ENCODE data around the gene TMEM170B. TPM values are rescaled to one million over a fixed set of nuclear protein-coding genes. Genes with fewer than 3 reads are reported as not detected.
A peak's percentile ranks its signal among the peaks of the same experiment; 100 is the strongest.

TMEM170B gene
- total RNA-seq, 2 donors from 2014 or later, result 0.69 TPM

DNA sequence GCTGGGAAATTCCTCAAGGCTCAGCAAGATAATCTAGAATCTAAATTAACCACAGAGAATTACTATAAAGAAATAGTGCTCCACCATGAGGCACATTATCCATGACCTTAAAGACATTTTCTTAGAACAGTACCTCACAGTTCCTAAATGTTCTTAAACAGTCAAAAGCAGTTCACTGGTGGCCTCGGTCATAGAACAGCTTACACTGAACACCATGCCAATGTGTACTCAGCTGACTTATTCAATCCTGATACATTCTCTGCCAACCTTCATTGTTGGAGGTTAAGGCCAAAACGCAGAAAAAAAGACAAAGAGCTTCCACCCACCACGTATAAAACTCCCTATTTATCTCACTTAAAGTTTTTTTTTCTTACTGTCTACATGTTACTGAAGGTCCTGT lies 21.8 kb upstream of the TMEM170B start:
- no peaks in the 10 kb centered on the region for H3K9me3 Mint-ChIP-seq

DNA sequence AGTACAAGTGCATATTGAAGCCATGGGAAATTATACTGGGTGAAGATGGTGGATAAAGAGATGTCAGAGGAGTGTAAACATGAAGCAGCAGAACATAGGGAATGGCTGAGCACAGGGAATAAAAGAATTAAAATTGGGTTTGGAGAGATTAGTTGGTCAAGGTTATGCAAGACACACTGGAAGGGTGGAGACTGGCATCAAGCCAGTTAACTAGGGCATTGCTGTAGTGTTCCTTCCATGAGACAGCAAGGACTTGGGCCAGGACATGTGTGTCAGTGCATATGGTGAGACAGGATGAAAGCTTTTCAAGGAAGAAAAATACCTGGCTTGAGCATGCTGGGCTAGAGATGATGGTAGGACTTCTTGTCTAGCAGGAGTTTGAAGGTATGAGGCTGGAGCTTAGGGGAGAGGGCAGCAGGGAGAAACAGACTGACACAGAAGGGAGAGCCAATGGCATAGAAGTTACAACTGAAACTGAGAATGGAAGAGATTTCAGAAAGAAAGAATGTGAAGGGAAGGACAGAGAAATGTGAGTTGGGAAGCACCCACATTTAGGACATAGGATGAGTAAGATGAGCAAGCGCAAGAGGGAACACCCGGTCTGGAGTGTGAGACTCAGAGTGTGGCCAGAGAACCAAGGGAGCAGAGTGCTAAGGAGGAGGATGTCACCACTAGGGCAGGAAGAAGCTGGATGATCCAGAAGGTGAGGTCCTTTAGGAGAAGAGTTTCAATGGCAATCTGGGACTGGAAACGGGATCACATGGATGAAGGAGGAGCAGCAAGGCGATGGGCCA lies 14.5 kb upstream of the TMEM170B start:
- no peaks in the 10 kb centered on the region for H3K27me3 Mint-ChIP-seq
- no peak for ATAC-seq (replicated peaks)
- no peaks in the 10 kb centered on the region for H3K9me3 Mint-ChIP-seq
- H3K36me3 Mint-ChIP-seq (ENCODE audit: low read depth), result no peaks in the 10 kb centered on the region
- H3K4me1 Mint-ChIP-seq, result no peaks in the 10 kb centered on the region
- H3K27ac Mint-ChIP-seq, result no peak overlapping the region
- H3K4me3 Mint-ChIP-seq, result no peak overlapping the region

More for the DNA sequence above, 21.8 kb upstream of the TMEM170B start:
- Mint-ChIP-seq H3K36me3 (ENCODE audit: low read depth) (no peaks in the 10 kb centered on the region), H3K27me3 (peaks cover 10% of the 10 kb centered on the region), H3K4me3 (no peak overlapping the region), H3K4me1 (no peaks in the 10 kb centered on the region), H3K27ac (no peak overlapping the region)
- no peak for ATAC-seq (replicated peaks)

DNA sequence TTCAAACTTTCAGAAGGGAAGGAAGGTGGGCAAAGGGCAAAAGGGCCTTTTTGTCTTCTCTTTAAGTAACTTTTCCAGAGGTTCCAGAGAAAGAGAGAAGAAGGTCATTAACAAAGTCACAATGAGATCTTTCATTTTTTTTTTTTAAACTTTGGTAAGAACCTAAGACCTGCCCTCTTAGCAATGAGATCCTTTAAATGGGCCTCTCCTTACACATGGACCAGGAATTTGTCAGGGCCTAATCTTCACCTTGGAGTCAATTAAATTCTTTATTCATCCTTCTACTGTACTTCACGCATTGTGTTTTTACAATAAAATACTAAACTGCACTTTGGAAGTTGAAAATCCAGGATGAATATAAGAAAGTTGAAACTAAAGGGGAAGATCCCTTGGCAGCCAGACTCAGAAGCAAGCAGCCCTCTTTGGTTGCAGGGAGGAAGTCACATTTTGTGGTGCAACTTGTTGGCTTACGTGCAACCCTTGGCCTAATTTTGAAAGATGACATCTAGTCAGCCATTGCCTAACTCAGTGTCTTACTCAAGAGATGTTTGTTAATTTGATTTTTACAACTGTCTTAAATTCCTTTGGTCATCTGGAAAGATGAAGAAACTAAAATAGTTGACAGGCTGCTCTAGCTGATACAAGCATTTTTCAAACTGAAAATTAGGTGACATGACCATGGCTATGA lies 11.9 kb upstream of the TMEM170B start:
- no peak for ATAC-seq (replicated peaks)
- Mint-ChIP-seq H3K36me3 (ENCODE audit: low read depth) (no peaks in the 10 kb centered on the region), H3K27ac (no peak overlapping the region), H3K27me3 (no peaks in the 10 kb centered on the region), H3K9me3 (no peaks in the 10 kb centered on the region), H3K4me1 (no peaks in the 10 kb centered on the region), H3K4me3 (no peak overlapping the region)

DNA sequence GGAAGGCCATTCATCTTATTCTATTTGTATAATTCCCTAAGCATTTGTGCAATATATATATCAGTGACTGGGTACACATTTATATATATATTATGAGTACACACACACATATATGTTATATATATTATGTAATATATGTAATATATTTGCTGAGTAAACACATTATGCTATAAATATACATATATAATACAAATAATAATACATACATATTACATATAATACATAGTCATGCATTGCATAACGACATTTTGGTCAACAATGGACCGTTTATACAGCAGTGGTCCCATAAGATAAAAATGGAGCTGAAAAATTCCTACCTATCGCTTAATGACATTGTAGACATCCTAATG lies 11.4 kb upstream of the TMEM170B start:
- Mint-ChIP-seq H3K27ac (no peak overlapping the region), H3K27me3 (peaks cover under 1% of the 10 kb centered on the region), H3K4me3 (no peak overlapping the region), H3K9me3 (no peaks in the 10 kb centered on the region), H3K4me1 (no peaks in the 10 kb centered on the region), H3K36me3 (ENCODE audit: low read depth) (no peaks in the 10 kb centered on the region)
- no peak for ATAC-seq (replicated peaks)

DNA sequence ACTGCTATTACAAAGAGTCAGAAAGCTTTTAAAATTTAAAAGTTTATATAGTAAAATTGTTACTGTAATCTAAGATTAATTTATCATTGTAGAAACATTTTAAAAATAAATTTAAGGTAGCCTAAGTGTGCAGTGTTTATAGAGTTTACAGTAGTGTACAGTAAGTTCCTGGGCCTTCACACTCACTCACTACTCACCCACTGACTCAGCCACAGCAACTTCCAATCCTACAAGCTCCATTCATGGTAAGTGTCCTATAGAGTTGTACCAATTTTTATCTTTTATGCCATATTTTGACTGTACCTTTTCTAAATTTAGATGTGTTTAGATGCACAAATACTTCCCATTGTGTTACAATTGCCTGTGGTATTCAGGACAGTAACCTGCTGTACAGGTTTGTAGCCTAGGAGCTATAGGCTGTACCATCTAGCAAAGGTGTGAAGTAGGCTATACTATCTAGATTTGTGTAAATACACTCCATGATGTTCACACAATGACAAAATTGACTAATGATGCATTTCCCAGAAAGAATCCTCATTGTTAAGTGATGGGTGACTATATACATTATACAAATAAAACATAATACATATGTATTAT lies 10.2 kb upstream of the TMEM170B start:
- Mint-ChIP-seq H3K9me3 (no peaks in the 10 kb centered on the region), H3K36me3 (ENCODE audit: low read depth) (no peaks in the 10 kb centered on the region), H3K4me3 (no peak overlapping the region), H3K27me3 (peaks cover 3% of the 10 kb centered on the region), H3K4me1 (no peaks in the 10 kb centered on the region), H3K27ac (no peak overlapping the region)
- ATAC-seq (replicated peaks), result no peak

DNA sequence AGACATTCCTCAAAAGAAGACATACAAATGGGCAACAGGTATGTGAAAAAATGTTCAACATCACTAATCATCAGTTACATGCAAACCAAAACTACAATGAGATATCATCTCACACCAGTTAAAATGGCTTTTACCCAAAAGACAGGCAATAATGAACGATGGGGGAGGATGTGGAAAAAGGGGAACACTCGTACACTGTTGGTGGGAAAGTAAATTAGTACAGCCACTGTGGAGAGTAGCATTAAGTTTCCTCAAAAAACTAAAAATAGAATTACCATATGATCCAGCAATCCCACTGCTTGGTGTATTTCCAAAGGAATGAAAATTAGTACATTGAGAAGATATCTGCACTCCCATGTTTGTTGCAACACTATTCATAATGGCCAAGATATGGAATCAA lies 8.6 kb upstream of the TMEM170B start:
- no peak overlapping the region for H3K4me3 Mint-ChIP-seq
- H3K27ac Mint-ChIP-seq, result no peak overlapping the region
- no peaks in the 10 kb centered on the region for H3K36me3 Mint-ChIP-seq (ENCODE audit: low read depth)
- H3K27me3 Mint-ChIP-seq, result peaks cover 3% of the 10 kb centered on the region
- H3K9me3 Mint-ChIP-seq, result no peaks in the 10 kb centered on the region
- no peaks in the 10 kb centered on the region for H3K4me1 Mint-ChIP-seq
- no peak for ATAC-seq (replicated peaks)

DNA sequence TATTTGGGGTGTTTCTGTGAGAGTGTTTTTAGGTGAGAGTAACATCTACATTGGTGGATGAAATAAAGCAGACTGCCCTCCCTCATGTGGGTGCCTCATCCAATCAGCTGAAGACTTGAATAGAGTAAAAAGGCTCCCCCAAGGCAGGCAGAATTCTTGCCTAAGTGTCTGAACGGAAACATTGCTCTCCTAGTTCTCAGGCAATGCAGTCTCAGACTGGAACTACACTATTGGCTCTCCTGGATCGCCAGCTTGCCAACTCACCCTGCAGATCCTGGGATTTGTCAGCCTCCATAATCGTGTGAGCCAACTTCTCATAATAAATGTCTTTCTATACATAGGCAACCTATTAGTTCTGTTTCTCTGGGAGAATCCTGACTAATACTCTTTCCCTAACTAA lies 5.5 kb upstream of the TMEM170B start:
- Mint-ChIP-seq H3K9me3 (no peaks in the 10 kb centered on the region), H3K4me3 (no peak overlapping the region), H3K36me3 (ENCODE audit: low read depth) (no peaks in the 10 kb centered on the region), H3K27me3 (peaks cover 3% of the 10 kb centered on the region), H3K27ac (no peak overlapping the region), H3K4me1 (peaks cover 3% of the 10 kb centered on the region)
- no peak for ATAC-seq (replicated peaks)

DNA sequence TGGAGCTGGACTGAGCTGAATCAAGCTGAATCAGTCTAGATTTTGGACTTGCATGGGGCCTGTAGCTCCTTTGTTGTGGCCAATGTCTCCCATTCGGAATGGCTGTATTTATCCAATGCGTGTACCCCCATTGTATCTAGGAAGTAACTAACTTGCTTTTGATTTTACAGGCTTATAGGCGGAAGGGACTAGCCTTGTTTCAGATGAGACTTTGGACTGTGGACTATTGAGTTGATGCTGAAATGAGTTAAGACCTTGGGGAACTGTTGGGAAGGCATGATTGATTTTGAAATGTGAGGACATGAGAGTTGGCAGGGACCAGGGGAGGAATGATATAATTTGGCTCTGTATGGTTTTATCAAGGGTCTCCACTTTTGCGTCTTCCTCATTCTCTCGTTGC lies 3.0 kb upstream of the TMEM170B start:
- no peak for ATAC-seq (replicated peaks)

DNA sequence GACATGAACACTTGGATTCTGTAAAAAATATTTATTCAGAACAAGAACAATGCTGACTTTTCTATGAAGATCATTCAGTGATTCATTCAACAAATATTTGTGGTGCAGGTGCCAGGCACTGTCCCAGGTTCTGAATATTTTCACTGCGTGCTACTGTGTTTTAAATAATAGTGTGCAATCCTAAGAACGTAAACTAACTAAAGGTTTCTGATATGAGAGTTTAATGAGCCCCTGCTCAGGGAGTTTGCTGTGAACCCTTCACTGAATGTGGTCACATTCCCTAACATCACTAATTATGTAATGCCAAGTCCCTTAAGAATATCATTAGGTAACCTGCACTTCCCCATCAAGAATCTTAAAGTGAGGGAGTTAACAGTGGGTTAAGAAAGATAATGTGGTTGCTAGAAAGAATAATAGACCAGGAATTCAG lies 1.7 kb upstream of the TMEM170B start:
- H3K27me3 Mint-ChIP-seq, result peaks cover 3% of the 10 kb centered on the region
- no peak overlapping the region for H3K27ac Mint-ChIP-seq
- ATAC-seq (replicated peaks), result no peak
- H3K36me3 Mint-ChIP-seq (ENCODE audit: low read depth), result no peaks in the 10 kb centered on the region
- H3K9me3 Mint-ChIP-seq, result no peaks in the 10 kb centered on the region
- peaks cover 7% of the 10 kb centered on the region for H3K4me1 Mint-ChIP-seq
- H3K4me3 Mint-ChIP-seq, result peak overlapping the region; percentile 86

More for the DNA sequence above, 3.0 kb upstream of the TMEM170B start:
- H3K36me3 Mint-ChIP-seq (ENCODE audit: low read depth), result no peaks in the 10 kb centered on the region
- H3K4me1 Mint-ChIP-seq, result peaks cover 7% of the 10 kb centered on the region
- no peak overlapping the region for H3K27ac Mint-ChIP-seq
- H3K4me3 Mint-ChIP-seq, result no peak overlapping the region
- H3K27me3 Mint-ChIP-seq, result peaks cover 3% of the 10 kb centered on the region
- H3K9me3 Mint-ChIP-seq, result no peaks in the 10 kb centered on the region

DNA sequence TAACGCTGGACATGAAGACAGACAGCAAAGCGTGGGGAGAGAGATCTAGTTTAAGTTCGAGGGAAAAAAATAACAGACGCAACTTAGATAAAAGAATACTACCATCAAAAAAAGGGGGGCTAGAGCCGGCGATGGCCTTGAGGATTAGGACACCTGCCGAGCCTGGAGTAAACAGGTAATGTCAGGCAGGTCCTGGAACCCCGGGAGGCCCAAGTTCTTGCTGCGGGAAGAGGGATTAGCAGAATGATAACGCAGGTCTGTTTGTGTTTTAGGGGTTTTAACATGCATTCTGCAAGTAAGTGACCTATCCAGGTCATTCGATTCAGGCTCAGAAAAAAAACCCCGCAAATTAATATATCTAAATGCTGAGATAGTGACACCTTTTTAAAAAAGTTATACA lies 754 bp upstream of the TMEM170B start:
- no peak for ATAC-seq (replicated peaks)
- H3K4me3 Mint-ChIP-seq, result peak overlapping the region; percentile 86
- peak overlapping the region; percentile 62 for H3K27ac Mint-ChIP-seq
- no peaks in the 10 kb centered on the region for H3K27me3 Mint-ChIP-seq
- peaks cover 7% of the 10 kb centered on the region for H3K4me1 Mint-ChIP-seq
- H3K9me3 Mint-ChIP-seq, result no peaks in the 10 kb centered on the region
- no peaks in the 10 kb centered on the region for H3K36me3 Mint-ChIP-seq (ENCODE audit: low read depth)

DNA sequence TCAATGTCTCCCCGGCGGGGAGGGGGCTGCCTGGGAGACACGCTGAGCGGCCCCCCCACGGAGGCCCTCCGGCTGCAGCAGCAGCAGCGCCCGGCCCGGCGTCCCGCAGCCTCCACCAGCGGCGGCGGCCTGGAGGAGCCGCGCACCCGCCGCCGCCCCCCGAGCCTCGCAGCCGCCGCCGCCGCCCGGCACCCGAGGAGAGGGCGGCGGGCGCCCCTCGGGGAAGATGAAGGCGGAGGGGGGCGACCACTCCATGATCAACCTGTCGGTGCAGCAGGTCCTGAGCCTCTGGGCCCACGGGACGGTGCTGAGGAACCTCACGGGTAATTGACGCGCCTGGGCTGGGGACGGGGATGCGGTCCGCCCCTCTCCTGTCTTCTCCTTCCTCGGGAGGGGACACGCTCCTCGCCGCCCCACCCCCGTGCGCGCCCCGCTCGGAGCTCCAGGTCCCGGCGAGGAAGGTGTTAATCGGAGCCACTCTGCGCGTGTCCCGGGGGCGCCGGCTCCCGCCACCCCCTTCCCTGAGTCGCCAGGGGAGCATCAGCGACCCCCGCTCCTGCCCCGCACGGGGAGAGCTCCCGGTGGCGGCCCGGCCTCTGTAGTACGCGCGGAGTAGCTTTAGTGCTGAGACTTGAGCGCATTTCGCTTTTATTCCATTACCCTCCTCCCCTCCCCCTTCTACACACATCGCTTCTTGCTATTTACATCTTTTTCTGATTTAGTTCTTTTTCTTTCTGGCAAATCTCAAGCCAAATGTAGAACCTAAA lies 686 bp downstream of the TMEM170B start:
- peak overlapping the region; percentile 71 for H3K4me3 Mint-ChIP-seq
- ATAC-seq (replicated peaks), result peak; percentile 13
- H3K4me1 Mint-ChIP-seq, result peaks cover 7% of the 10 kb centered on the region
- no peaks in the 10 kb centered on the region for H3K36me3 Mint-ChIP-seq (ENCODE audit: low read depth)
- no peaks in the 10 kb centered on the region for H3K9me3 Mint-ChIP-seq
- no peaks in the 10 kb centered on the region for H3K27me3 Mint-ChIP-seq
- no peak overlapping the region for H3K27ac Mint-ChIP-seq

DNA sequence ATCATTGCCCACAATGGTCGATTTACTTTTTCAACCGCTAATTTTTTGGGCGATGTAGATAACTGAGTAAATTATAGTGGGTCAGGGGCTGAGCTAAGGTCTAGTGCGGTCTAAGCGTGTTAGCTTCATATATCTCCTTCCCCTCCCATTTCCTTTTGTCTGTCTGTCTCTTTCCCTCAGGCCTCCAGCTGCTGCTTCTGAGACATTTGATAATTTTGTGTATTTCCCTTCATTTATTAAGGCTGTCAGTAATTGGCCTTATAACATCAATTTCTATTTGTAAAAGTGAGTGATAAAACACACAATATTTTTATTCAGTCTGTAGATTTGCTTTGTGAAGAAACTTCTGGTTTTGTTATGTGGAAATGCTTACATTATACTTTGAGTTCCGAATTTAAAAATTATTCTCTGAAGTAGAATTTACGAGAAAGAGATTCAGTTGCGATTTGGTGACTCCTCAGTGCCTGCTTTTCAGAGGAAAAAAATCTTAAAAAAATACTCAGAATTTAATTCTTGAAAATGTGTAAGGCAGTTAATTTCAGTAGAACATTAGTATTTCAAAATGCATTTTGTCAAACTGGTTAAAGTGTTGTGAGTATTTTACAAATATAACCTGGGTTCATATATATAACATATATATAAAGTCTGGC lies 1.4 kb downstream of the TMEM170B start:
- Mint-ChIP-seq H3K27me3 (no peaks in the 10 kb centered on the region), H3K9me3 (no peaks in the 10 kb centered on the region)

DNA sequence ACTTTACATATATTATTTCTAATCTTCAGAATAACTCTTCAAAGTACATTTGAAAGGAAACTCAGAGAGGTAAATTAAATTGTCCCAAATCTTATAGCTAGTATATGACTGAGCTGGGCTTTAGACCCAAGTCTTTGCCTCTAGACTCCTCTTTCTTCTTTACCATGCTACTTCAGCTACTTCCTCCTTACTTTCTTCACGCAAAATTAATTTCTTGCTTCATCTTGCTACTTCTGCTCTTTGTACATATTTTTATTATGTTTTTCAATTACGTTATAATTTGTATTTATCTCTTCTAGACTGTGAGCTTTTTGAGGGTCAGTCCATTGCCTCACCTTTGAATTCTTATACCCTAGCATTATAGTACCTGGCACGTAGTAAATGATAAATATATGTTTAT lies 5.3 kb downstream of the TMEM170B start:
- peaks cover 4% of the 10 kb centered on the region for H3K4me1 Mint-ChIP-seq
- H3K27ac Mint-ChIP-seq, result no peak overlapping the region
- no peaks in the 10 kb centered on the region for H3K36me3 Mint-ChIP-seq (ENCODE audit: low read depth)
- no peak for ATAC-seq (replicated peaks)
- H3K4me3 Mint-ChIP-seq, result no peak overlapping the region
- H3K27me3 Mint-ChIP-seq, result no peaks in the 10 kb centered on the region
- no peaks in the 10 kb centered on the region for H3K9me3 Mint-ChIP-seq

More for the DNA sequence above, 1.4 kb downstream of the TMEM170B start:
- H3K36me3 Mint-ChIP-seq (ENCODE audit: low read depth), result no peaks in the 10 kb centered on the region
- peak overlapping the region; percentile 71 for H3K4me3 Mint-ChIP-seq
- no peak for ATAC-seq (replicated peaks)
- H3K27ac Mint-ChIP-seq, result no peak overlapping the region
- H3K4me1 Mint-ChIP-seq, result peaks cover 7% of the 10 kb centered on the region

DNA sequence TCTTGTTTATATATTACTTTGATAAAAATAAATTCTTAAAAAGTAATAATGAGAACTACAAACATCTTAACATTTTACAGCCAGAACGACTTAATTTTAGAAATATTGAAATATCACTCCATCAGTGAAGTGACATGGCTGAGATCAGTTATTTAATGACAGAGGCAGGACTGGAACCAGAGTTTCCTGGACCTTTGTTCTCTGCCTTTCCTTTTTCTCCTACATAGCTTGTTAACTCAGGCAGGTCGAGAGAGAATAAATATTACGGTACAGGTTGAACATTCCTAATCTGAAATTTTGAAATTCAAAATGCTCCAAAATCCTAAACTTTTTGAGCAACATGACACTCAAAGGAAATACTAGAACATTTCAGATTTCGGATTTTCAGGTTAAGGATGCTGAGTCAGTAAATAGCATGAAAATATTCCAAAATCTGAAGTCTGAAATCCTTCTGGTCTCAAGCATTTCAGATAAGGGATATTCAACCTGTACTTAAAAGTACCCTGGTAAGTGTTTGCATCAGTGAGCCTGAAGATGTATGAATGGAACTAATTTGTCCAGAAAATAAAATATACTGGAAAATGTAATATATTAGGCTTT lies 6.5 kb downstream of the TMEM170B start:
- H3K36me3 Mint-ChIP-seq (ENCODE audit: low read depth), result no peaks in the 10 kb centered on the region
- no peak for ATAC-seq (replicated peaks)
- no peaks in the 10 kb centered on the region for H3K4me1 Mint-ChIP-seq
- no peaks in the 10 kb centered on the region for H3K27me3 Mint-ChIP-seq
- no peaks in the 10 kb centered on the region for H3K9me3 Mint-ChIP-seq
- no peak overlapping the region for H3K27ac Mint-ChIP-seq
- no peak overlapping the region for H3K4me3 Mint-ChIP-seq

Measured in activated T-helper 17 cell treated with anti-CD3 and anti-CD28 coated beads, Interleukin-2, amount 50 U/mL, for 72 hours (primary cell).